ENCODE measurements around the gene SLC18A3.

Gene SLC18A3

GRCh38 chr10:49596493-49596809 is 13.7 kb upstream of the SLC18A3 start:
- no peak for DNase-seq (ENCODE audit: low read depth)

GRCh38 chr10:49596836-49597235 is 13.3 kb upstream of the SLC18A3 start:
- no peak for DNase-seq (ENCODE audit: low read depth)

- DNase-seq (ENCODE audit: low read depth), result no peak
These were observed 12.5 kb upstream of the SLC18A3 start for GRCh38 chr10:49597426-49598163.

DNA sequence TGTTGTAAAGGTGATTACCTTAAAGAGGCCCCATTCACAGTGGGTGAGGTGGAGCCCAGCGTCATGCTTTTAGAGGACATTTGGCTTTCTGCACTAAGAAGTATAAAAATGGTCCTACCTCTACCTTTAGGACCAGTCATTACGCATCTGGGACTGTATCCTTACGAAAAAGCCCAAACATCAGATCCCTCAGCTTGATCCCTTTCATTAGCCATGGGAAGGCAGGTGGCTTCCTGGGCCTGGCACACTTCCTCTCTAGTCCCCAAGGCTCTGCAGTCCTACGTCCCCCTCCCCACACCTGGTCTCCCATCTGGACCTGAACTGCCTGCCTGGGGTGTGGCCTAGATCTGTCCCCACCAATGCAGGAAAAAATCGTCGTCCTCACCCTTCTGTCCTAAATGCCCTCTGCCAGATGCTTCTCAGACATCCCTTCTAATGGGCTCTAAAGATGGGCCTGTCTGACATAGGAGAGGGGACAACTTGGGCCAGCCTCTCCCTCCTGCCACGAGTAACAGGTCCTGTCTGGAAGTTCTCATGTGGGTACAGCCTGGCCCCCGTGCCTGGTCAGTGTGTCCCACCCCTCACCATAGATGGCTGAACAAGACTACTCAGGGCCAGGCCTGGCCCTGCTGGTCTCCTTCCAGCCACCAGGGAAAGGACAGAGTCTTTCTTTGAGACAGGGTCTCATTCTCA is 11.8 kb upstream of the SLC18A3 start:
- DNase-seq (ENCODE audit: low read depth), result no peak

DNA sequence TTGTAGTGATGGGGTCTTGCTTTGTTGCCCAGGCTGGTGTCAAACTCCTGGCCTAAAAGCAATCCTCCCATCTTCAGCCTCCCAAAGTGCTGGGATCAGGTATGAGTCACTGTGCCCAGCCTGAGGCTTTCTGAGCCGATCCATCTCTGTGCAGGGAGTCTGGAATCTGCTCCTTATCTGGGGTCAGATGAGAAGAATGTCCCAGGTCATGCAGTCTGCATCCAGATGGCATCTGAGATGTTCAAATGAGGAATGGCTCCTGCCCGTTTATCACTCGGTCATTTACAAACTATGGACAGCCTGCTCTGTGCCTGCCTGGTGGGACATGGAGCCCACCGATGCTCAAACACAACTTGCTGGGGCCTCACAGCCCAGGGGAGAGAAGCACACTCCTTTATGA is 11.1 kb upstream of the SLC18A3 start:
- no peak for DNase-seq (ENCODE audit: low read depth)

- DNase-seq (ENCODE audit: low read depth), result no peak
These were observed 10.6 kb upstream of the SLC18A3 start for GRCh38 chr10:49599546-49599945.

- no peak for DNase-seq (ENCODE audit: low read depth)
These were observed 10.1 kb upstream of the SLC18A3 start for GRCh38 chr10:49600046-49600445.

- no peak for DNase-seq (ENCODE audit: low read depth)
These were observed 9.2 kb upstream of the SLC18A3 start for GRCh38 chr10:49600781-49601400.

GRCh38 chr10:49601857-49602256 is 8.3 kb upstream of the SLC18A3 start:
- DNase-seq (ENCODE audit: low read depth), result no peak

DNA sequence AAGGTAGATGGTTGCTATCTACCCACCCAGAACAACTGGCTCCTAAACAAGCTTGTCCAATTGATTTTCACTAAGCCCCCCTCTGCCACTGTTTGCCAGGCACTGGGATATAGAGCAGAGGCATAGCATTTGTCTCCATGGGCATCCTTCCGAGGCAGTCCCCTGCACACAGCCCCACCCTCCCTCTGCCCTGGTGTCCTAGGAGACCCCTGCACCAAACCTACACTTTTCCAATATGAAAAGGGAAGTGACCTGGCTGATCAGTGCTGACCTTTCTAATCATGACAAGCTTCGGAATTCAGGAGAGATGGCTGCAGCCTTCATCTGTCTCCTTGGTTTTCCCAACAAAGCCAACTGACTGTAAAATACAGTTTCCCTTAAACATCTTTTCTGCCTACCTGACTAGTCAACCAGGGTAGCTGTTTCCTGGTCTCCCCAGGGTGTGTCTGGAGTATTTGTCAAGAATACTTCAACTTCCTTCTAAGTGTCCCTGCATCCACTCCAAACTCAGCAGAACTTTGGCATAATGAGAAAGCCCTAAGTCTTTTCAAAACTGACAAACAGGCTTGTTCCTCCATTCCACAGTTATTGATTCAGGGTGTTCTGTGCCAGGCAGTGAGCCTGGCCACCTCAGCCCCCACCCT is 7.6 kb upstream of the SLC18A3 start:
- DNase-seq (ENCODE audit: low read depth), result no peak

- DNase-seq (ENCODE audit: low read depth), result no peak
These were observed 4.7 kb upstream of the SLC18A3 start for GRCh38 chr10:49605216-49605938.

DNA sequence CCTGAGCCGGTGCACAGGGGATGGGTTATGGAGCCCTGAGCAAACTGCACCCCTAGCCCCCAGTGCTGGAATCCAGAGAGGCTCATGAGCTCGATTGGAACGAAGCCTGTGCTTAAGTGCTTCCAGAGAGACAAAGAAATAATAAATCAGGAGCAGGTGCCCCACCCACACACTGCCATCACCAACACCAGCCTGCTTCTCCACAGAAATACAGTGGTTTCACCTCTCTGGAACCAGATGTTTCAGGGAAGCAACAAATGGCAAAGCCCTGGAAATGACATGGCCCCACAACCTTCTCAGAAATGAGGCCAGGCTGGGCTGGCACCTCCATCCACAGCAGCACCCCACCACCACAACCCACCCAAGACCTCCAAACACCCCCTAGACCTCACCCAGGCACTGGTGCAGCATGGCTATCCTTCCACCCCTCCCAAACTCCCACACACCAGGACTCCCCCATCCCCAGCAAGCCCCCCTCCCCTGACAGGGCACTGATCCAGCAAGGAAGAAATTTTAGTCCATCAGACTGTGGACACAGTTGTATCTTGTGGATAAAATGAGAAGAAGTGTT is 4.1 kb upstream of the SLC18A3 start:
- DNase-seq (ENCODE audit: low read depth), result no peak

GRCh38 chr10:49606981-49607535 is 3.1 kb upstream of the SLC18A3 start:
- DNase-seq (ENCODE audit: low read depth), result peak; percentile 36

DNA sequence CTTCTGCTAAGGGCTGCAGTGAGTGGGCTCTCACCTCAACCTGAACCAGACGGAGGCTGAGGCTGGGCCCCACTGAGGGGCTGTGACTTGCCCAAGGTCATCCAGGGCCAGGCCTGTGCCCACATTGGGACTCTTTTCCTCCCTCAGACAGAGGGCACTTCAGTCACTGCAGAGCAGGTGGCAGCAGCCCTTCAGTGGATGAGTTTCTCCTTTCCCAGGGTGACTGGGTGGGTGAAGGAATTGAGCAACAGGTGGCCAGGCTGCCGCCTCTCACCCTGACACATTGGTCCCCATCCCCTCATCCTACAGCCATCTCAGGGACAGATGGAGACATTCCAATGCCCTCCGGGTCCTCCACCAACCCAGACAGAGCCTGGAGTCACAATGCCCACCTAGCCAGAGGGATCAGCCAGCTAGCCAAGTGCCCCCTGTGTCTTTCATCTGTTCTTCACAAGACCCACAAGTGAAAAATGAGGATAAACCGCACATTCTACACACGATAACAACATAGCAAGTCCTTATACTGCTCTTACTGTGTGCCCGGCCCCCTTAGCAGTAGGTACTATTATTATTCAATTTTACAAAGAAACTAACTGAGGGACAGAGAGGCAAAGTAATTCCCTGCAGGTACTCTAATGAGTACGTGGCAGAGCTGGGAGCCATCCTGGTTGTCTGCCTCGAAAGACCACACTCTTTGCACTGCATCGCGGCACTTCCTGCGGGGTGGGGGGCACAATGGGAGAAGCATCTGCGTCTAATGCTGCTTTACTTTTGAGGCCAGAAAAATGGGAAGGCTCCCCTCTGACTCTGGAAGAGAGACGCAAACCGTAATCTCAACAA is 1.7 kb upstream of the SLC18A3 start:
- no peak for DNase-seq (ENCODE audit: low read depth)

DNA sequence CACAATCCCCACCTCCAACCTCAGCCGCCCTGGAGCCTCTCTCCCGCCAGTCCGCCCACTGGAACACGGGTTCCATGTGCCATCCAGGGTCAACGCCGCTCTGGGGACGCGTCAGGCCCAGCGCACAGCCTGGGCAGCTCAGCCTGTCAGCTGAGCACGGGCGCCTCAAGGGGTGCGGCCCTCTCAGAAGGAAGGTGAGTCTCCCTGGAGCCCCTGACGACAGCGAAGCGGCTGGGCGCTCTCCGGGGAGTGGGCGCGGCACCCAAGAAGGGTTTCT is 1.2 kb upstream of the SLC18A3 start:
- DNase-seq (ENCODE audit: low read depth), result no peak

- DNase-seq (ENCODE audit: low read depth), result no peak
These were observed 612 bp upstream of the SLC18A3 start for GRCh38 chr10:49609283-49610113.

DNA sequence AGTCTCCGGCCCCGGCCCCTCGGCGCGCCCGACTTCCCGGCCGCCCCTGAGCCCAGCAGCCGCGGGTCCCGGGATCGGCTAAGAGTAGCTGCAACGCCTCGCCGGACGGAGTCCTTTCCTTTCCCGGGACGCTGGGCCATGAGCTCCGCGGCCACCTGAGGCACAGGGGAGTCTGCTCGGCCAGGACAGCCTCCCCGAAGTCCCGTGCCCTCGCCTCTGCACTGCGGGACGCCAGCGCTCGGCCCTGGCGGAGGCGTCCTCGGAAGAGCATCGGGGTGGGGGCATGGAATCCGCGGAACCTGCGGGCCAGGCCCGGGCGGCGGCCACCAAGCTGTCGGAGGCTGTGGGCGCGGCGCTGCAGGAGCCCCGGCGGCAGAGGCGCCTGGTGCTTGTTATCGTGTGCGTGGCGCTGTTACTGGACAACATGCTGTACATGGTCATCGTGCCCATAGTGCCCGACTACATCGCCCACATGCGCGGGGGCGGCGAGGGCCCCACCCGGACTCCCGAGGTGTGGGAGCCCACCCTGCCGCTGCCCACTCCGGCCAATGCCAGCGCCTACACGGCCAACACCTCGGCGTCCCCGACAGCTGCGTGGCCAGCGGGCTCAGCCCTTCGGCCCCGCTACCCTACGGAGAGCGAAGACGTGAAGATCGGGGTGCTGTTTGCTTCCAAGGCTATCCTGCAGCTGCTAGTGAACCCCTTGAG is 502 bp downstream of the SLC18A3 start:
- DNase-seq (ENCODE audit: low read depth), result no peak

DNA sequence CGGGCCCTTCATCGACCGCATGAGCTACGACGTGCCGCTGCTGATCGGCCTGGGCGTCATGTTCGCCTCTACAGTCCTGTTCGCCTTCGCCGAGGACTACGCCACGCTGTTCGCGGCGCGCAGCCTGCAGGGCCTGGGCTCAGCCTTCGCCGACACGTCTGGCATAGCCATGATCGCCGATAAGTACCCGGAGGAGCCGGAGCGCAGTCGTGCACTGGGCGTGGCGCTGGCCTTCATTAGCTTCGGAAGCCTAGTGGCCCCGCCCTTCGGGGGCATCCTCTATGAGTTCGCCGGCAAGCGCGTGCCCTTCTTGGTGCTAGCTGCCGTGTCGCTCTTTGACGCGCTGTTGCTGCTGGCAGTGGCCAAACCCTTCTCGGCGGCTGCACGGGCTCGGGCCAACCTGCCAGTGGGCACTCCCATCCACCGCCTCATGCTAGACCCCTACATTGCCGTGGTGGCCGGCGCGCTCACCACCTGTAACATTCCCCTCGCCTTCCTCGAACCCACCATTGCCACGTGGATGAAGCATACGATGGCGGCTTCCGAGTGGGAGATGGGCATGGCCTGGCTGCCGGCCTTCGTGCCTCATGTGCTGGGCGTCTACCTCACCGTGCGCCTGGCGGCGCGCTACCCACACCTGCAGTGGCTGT is 1.2 kb downstream of the SLC18A3 start:
- DNase-seq (ENCODE audit: low read depth), result no peak
